Measurements from ENCODE around the gene SMO. TPM values are rescaled to one million over a fixed set of nuclear protein-coding genes. Genes with fewer than 3 reads are reported as not detected.

Gene SMO
- total and polyA plus RNA-seq, 9 of the 15 experiments (the other 6 are each of a cell fraction or from before 2014, with no cell fraction given): 0.05 to 0.13 (median 0.10) TPM; not detected in 5

DNA sequence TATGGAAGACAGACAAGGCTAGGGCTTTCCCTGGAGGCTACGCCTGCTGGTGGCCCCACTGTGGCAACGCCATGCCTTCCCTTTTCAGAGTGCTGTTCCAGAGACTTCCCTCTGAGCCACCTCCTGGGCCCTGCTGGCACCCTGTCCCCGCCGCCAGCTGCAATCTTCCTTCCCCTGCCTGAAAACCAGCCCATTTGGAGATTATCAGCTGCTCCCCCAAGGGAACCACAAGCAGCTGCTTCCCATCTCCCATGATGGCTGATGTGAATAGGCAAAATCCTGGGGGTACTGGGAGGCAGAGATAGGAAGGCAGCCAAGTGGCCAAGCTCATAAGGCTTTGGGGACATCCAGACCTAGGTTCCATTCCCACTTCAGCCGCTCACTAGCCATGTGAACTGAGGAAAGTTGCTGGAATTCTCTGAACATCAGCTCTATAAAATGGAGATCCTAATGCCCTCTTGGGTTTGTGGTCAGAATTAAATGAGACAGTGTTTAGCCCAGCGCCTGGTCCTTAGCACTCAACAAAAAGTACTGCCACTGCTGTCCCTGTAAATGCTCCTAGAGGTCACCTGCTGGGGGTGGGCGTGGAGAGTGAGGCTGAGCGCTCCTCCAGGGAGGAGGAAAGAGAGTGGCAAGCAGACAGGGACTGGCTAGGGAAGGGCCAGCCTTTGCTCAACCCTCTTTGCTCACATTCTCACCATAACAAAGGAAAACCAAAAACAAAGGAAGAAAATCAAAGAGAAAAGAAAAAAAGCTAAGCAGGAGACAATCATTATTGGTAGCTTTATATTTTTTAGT lies 38.0 kb upstream of the SMO start (continued):
- TF ChIP-seq HMG20A (CRISPR knock-in tag; conservative IDR thresholded peaks at IDR 0.05) (0 out of 2 replicates have a peak, but pooled peaks have one; percentile 35), HNRNPH1 (optimal IDR thresholded peaks at IDR 0.05; ENCODE audit: low read depth, low read length) (no peak), MBD2 (IDR thresholded peaks at IDR 0.05; ENCODE audit: borderline replicate concordance, low read depth) (peak; percentile 71), ZNF395 (CRISPR knock-in tag; IDR thresholded peaks at IDR 0.05) (peak; percentile 97), BRCA1 (IDR thresholded peaks at IDR 0.05) (no peak), BRCA1 (CRISPR knock-in tag; IDR thresholded peaks at IDR 0.05) (no peak), RBM14 (IDR thresholded peaks at IDR 0.05; ENCODE audit: borderline replicate concordance, insufficient read depth, low read depth, low read length) (no peak), EP300 (IDR thresholded peaks at IDR 0.05; ENCODE audit: low read length) (peak; percentile 91), EWSR1 (IDR thresholded peaks at IDR 0.05; ENCODE audit: borderline replicate concordance, low read depth, partially characterized antibody) (no peak), KLF1 (tag; IDR thresholded peaks at IDR 0.05) (no peak), FOSL1 (tag; conservative IDR thresholded peaks at IDR 0.05) (peak; percentile 60; the same call in 1 of the 2 replicates), CBFB (CRISPR knock-in tag; IDR thresholded peaks at IDR 0.05) (peak; percentile 95), ZNF75A (CRISPR knock-in tag; IDR thresholded peaks at IDR 0.05) (no peak), KLF13 (tag; IDR thresholded peaks at IDR 0.05; ENCODE audit: borderline replicate concordance, low read depth) (no peak), MTA1 (IDR thresholded peaks at IDR 0.05; ENCODE audit: borderline replicate concordance) (peak; percentile 66; the same call in 1 of the 2 replicates), NFXL1 (CRISPR knock-in tag; IDR thresholded peaks at IDR 0.05) (no peak), ZC3H4 (CRISPR knock-in tag; IDR thresholded peaks at IDR 0.05; ENCODE audit: borderline replicate concordance) (no peak), KAT7 (CRISPR knock-in tag; IDR thresholded peaks at IDR 0.05; ENCODE audit: borderline replicate concordance) (0 out of 2 replicates have a peak, but pooled peaks have one; percentile 63), ZNF224 (CRISPR knock-in tag; IDR thresholded peaks at IDR 0.05) (no peak), SNRNP70 (optimal IDR thresholded peaks at IDR 0.05; ENCODE audit: low read depth, low read length) (no peak), TRIM28 (IDR thresholded peaks at IDR 0.05) (peak; percentile 72), ZNF444 (CRISPR knock-in tag; IDR thresholded peaks at IDR 0.05) (peak; percentile 46; the same call in 1 of the 2 replicates)
- TF ChIP-seq, protein P1, sequence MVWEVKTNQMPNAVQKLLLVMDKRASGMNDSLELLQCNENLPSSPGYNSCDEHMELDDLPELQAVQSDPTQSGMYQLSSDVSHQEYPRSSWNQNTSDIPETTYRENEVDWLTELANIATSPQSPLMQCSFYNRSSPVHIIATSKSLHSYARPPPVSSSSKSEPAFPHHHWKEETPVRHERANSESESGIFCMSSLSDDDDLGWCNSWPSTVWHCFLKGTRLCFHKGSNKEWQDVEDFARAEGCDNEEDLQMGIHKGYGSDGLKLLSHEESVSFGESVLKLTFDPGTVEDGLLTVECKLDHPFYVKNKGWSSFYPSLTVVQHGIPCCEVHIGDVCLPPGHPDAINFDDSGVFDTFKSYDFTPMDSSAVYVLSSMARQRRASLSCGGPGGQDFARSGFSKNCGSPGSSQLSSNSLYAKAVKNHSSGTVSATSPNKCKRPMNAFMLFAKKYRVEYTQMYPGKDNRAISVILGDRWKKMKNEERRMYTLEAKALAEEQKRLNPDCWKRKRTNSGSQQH (CRISPR knock-in tag; IDR thresholded peaks at IDR 0.05): peak; percentile 92

Data from K562 (cell line).